ENCODE measurements around the gene SYNGR3. TPM values are rescaled to one million over a fixed set of nuclear protein-coding genes. Genes with fewer than 3 reads are reported as not detected.

Gene SYNGR3
- total and polyA plus RNA-seq, 2 of the 13 experiments (the other 11 are each of a cell fraction or from before 2014, with no cell fraction given) = 0.97 to 5.7 TPM

- TF ChIP-seq, protein P1, sequence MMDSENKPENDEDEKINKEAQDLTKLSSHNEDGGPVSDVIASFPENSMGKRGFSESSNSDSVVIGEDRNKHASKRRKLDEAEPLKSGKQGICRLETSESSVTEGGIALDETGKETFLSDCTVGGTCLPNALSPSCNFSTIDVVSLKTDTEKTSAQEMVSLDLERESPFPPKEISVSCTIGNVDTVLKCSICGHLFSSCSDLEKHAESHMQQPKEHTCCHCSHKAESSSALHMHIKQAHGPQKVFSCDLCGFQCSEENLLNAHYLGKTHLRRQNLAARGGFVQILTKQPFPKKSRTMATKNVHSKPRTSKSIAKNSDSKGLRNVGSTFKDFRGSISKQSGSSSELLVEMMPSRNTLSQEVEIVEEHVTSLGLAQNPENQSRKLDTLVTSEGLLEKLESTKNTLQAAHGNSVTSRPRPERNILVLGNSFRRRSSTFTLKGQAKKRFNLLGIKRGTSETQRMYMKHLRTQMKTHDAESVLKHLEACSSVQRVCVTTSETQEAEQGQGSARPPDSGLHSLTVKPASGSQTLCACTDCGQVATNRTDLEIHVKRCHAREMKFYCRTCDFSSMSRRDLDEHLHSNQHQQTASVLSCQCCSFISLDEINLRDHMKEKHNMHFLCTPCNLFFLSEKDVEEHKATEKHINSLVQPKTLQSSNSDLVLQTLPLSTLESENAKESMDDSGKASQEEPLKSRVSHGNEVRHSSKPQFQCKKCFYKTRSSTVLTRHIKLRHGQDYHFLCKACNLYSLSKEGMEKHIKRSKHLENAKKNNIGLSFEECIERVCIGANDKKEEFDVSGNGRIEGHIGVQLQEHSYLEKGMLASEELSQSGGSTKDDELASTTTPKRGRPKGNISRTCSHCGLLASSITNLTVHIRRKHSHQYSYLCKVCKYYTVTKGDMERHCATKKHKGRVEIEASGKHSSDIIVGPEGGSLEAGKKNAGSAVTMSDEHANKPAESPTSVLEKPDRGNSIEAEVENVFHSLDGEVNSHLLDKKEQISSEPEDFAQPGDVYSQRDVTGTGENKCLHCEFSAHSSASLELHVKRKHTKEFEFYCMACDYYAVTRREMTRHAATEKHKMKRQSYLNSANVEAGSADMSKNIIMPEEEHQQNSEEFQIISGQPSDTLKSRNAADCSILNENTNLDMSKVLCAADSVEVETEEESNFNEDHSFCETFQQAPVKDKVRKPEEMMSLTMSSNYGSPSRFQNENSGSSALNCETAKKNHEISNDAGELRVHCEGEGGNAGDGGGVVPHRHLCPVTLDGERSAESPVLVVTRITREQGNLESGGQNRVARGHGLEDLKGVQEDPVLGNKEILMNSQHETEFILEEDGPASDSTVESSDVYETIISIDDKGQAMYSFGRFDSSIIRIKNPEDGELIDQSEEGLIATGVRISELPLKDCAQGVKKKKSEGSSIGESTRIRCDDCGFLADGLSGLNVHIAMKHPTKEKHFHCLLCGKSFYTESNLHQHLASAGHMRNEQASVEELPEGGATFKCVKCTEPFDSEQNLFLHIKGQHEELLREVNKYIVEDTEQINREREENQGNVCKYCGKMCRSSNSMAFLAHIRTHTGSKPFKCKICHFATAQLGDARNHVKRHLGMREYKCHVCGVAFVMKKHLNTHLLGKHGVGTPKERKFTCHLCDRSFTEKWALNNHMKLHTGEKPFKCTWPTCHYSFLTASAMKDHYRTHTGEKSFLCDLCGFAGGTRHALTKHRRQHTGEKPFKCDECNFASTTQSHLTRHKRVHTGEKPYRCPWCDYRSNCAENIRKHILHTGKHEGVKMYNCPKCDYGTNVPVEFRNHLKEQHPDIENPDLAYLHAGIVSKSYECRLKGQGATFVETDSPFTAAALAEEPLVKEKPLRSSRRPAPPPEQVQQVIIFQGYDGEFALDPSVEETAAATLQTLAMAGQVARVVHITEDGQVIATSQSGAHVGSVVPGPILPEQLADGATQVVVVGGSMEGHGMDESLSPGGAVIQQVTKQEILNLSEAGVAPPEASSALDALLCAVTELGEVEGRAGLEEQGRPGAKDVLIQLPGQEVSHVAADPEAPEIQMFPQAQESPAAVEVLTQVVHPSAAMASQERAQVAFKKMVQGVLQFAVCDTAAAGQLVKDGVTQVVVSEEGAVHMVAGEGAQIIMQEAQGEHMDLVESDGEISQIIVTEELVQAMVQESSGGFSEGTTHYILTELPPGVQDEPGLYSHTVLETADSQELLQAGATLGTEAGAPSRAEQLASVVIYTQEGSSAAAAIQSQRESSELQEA (CRISPR knock-in tag; IDR thresholded peaks at IDR 0.05; ENCODE audit: not compliant biosample characterization) = peak; percentile 13
- TF ChIP-seq, protein P2, sequence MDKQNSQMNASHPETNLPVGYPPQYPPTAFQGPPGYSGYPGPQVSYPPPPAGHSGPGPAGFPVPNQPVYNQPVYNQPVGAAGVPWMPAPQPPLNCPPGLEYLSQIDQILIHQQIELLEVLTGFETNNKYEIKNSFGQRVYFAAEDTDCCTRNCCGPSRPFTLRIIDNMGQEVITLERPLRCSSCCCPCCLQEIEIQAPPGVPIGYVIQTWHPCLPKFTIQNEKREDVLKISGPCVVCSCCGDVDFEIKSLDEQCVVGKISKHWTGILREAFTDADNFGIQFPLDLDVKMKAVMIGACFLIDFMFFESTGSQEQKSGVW (CRISPR knock-in tag; IDR thresholded peaks at IDR 0.05; ENCODE audit: borderline replicate concordance) = no peak
- TF ChIP-seq GMEB2 (CRISPR knock-in tag; IDR thresholded peaks at IDR 0.05; ENCODE audit: low read depth) = no peak
- no peak for TF ChIP-seq HMGA1 (CRISPR knock-in tag; conservative IDR thresholded peaks at IDR 0.05)
- TF ChIP-seq TARDBP (CRISPR knock-in tag; IDR thresholded peaks at IDR 0.05) = peak; percentile 56
- TF ChIP-seq ZNF136 (CRISPR knock-in tag; IDR thresholded peaks at IDR 0.05; ENCODE audit: low read depth) = no peak
- no peak for TF ChIP-seq EP300 (IDR thresholded peaks at IDR 0.05; ENCODE audit: low read depth in 2 of 2, low read length in 2 of 2)
- TF ChIP-seq EP300 (CRISPR knock-in tag; IDR thresholded peaks at IDR 0.05; ENCODE audit: borderline replicate concordance) = no peak
- TF ChIP-seq ZBTB33 (CRISPR knock-in tag; IDR thresholded peaks at IDR 0.05) = peak; percentile 76
- no peak for TF ChIP-seq ZNF761 (CRISPR knock-in tag; conservative IDR thresholded peaks at IDR 0.05)
- TF ChIP-seq ZC3H13 (CRISPR knock-in tag; IDR thresholded peaks at IDR 0.05) = peak; percentile 14
- TF ChIP-seq ZNF253 (CRISPR knock-in tag; IDR thresholded peaks at IDR 0.05; ENCODE audit: borderline replicate concordance) = no peak
- no peak for TF ChIP-seq FOXJ3 (CRISPR knock-in tag; IDR thresholded peaks at IDR 0.05; ENCODE audit: borderline replicate concordance)
- TF ChIP-seq RXRA (CRISPR knock-in tag; IDR thresholded peaks at IDR 0.05) = no peak
- peak; percentile 41; the same call in 1 of the 2 replicates for TF ChIP-seq ZBTB7B (CRISPR knock-in tag; IDR thresholded peaks at IDR 0.05)
- TF ChIP-seq ZNF788 (CRISPR knock-in tag; IDR thresholded peaks at IDR 0.05; ENCODE audit: borderline replicate concordance) = no peak
- no peak for TF ChIP-seq ZNF251 (CRISPR knock-in tag; IDR thresholded peaks at IDR 0.05)
Measured at GRCh38 chr16:2036200-2036966, 46.6 kb downstream of the SYNGR3 start (continued).

Measured in HepG2 (cell line).